HG02759 (cell line): ENCODE data around the gene ADAMTS17.

Experiments
- ATAC-seq: cut with Tn5 transposase; IDR thresholded peaks from one replicate; pipeline ENCODE4 v1.9.1; 2021; ENCODE audit warnings: mild to moderate bottlenecking, moderate library complexity; ENCODE audit not compliant: unreplicated experiment

Gene ADAMTS17

GRCh38 chr15:100114100-100114499 is 227.7 kb downstream of the ADAMTS17 start:
- ATAC-seq = no peak

GRCh38 chr15:100113351-100114080 is 228.3 kb downstream of the ADAMTS17 start:
- no peak for ATAC-seq

GRCh38 chr15:100112636-100113305 is 229.0 kb downstream of the ADAMTS17 start:
- ATAC-seq = no peak

- ATAC-seq = no peak
These were observed 229.7 kb downstream of the ADAMTS17 start for GRCh38 chr15:100112061-100112420.

- ATAC-seq = no peak
These were observed 230.4 kb downstream of the ADAMTS17 start for GRCh38 chr15:100111125-100112060.

- no peak for ATAC-seq
These were observed 232.2 kb downstream of the ADAMTS17 start for GRCh38 chr15:100109486-100110035.

- no peak for ATAC-seq
These were observed 232.9 kb downstream of the ADAMTS17 start for GRCh38 chr15:100108846-100109245.

- no peak for ATAC-seq
These were observed 233.4 kb downstream of the ADAMTS17 start for GRCh38 chr15:100108346-100108745.

- ATAC-seq = no peak
These were observed 234.1 kb downstream of the ADAMTS17 start for GRCh38 chr15:100107606-100108225.

- ATAC-seq = no peak
These were observed 234.6 kb downstream of the ADAMTS17 start for GRCh38 chr15:100107151-100107550.

GRCh38 chr15:100106732-100107131 is 235.0 kb downstream of the ADAMTS17 start:
- ATAC-seq = no peak

- no peak for ATAC-seq
These were observed 236.7 kb downstream of the ADAMTS17 start for GRCh38 chr15:100105101-100105500.

GRCh38 chr15:100104245-100104644 is 237.5 kb downstream of the ADAMTS17 start:
- ATAC-seq = no peak

- ATAC-seq = no peak
These were observed 237.9 kb downstream of the ADAMTS17 start for GRCh38 chr15:100103828-100104227.

GRCh38 chr15:100101426-100102089 is 240.2 kb downstream of the ADAMTS17 start:
- ATAC-seq = no peak

- no peak for ATAC-seq
These were observed 240.8 kb downstream of the ADAMTS17 start for GRCh38 chr15:100100926-100101325.

GRCh38 chr15:100099976-100100375 is 241.8 kb downstream of the ADAMTS17 start:
- ATAC-seq = no peak

GRCh38 chr15:100098705-100099104 is 243.1 kb downstream of the ADAMTS17 start:
- ATAC-seq = no peak

- no peak for ATAC-seq
These were observed 244.2 kb downstream of the ADAMTS17 start for GRCh38 chr15:100097342-100098127.
